HEK293 (cell line): ENCODE data around the gene LARP6.

ENCODE experiments used
- CTCF ChIA-PET: fragments of 350-600 bp; formaldehyde crosslinking; extraction: SDS; loops from one replicate; lab custom pipeline; 2021; ENCODE audit warnings: antibody characterized with exemption; lab: Yijun Ruan, JAX
- POLR2A ChIA-PET: fragments of 300-600 bp; formaldehyde crosslinking; extraction: SDS; loops from one replicate; lab custom pipeline; 2020; ENCODE audit warnings: antibody characterized with exemption, inconsistent platforms; lab: Yijun Ruan, JAX
- H3K27ac ChIP-seq: fragments of 200-500 bp; sonication (Bioruptor generic); 2 replicates; pipeline ENCODE4 v1.5.1; 2014; ENCODE audit warnings: low read depth, low read length, control low read depth, inconsistent platforms; ENCODE audit errors: extremely low read depth
- H3K36me3 ChIP-seq, 2 experiments: fragments of 200-500 bp in 1 of 2; sonication (Bioruptor generic) in 1 of 2; 1 replicate in 1 of 2; 2 replicates in 1 of 2; pipeline ENCODE4 v1.5.1; 2014 to 2017; ENCODE audit warnings: inconsistent platforms in 2 of 2, low read length in 2 of 2; ENCODE audit not compliant: control insufficient read depth in 2 of 2, insufficient read depth in 1 of 2
- H3K4me1 ChIP-seq: fragments of 200-500 bp; sonication (Bioruptor generic); 2 replicates; pipeline ENCODE4 v1.5.1; 2014; ENCODE audit warnings: mild to moderate bottlenecking, low read length, inconsistent platforms; ENCODE audit not compliant: control insufficient read depth, insufficient read depth
- H3K4me3 ChIP-seq: 2 replicates; pipeline ENCODE4 v1.5.1; 2011; ENCODE audit warnings: low read depth, mild to moderate bottlenecking, control low read depth, low read length, moderate library complexity
- H3K9me3 ChIP-seq: fragments of 200-500 bp; sonication (Bioruptor generic); 2 replicates; pipeline ENCODE4 v1.5.1; 2014; ENCODE audit warnings: low read depth, low read length, inconsistent platforms; ENCODE audit not compliant: control insufficient read depth, insufficient read depth
- EGR2 ChIP-seq: fragments of 450-650 bp; formaldehyde crosslinking; IDR thresholded peaks from 2 replicates; pipeline ENCODE4 v1.5.1; 2016; ENCODE audit warnings: low read depth, missing biosample characterization, missing genetic modification characterization
- GLIS1 ChIP-seq: fragments of 450-650 bp; formaldehyde crosslinking; IDR thresholded peaks from 2 replicates; pipeline ENCODE4 v1.5.1; 2016; ENCODE audit warnings: missing biosample characterization, missing genetic modification characterization
- HOXA7 ChIP-seq: sonication (generic); formaldehyde crosslinking; IDR thresholded peaks from 2 replicates; pipeline ENCODE4 v1.8.1; 2022; ENCODE audit warnings: missing genetic modification reagents, borderline replicate concordance
- HOXC10 ChIP-seq: sonication (generic); formaldehyde crosslinking; IDR thresholded peaks from 2 replicates; pipeline ENCODE4 v1.8.1; 2023; ENCODE audit warnings: mild to moderate bottlenecking, missing genetic modification reagents
- HOXD13 ChIP-seq: sonication (generic); formaldehyde crosslinking; IDR thresholded peaks from 2 replicates; pipeline ENCODE4 v1.8.0; 2022; ENCODE audit warnings: missing genetic modification reagents, borderline replicate concordance
- KLF16 ChIP-seq: fragments of 450-650 bp; formaldehyde crosslinking; IDR thresholded peaks from 2 replicates; pipeline ENCODE4 v1.5.1; 2017; ENCODE audit warnings: missing biosample characterization, missing genetic modification characterization
- PRDM1 ChIP-seq: fragments of 450-650 bp; formaldehyde crosslinking; IDR thresholded peaks from 2 replicates; pipeline ENCODE4; 2016; ENCODE audit warnings: missing biosample characterization, missing genetic modification characterization
- SP7 ChIP-seq: fragments of 450-650 bp; formaldehyde crosslinking; IDR thresholded peaks from 2 replicates; pipeline ENCODE4 v1.5.1; 2016; ENCODE audit warnings: missing biosample characterization, missing genetic modification characterization
- ZNF121 ChIP-seq: fragments of 450-650 bp; formaldehyde crosslinking; IDR thresholded peaks from 2 replicates; pipeline ENCODE4 v1.5.1; 2016; ENCODE audit warnings: missing biosample characterization, missing genetic modification characterization
- ZNF132 ChIP-seq: fragments of 450-650 bp; formaldehyde crosslinking; IDR thresholded peaks from 2 replicates; pipeline ENCODE4 v1.5.1; 2017; ENCODE audit warnings: missing biosample characterization, missing genetic modification characterization, borderline replicate concordance
- ZNF138 ChIP-seq: fragments of 450-650 bp; formaldehyde crosslinking; IDR thresholded peaks from 2 replicates; pipeline ENCODE4 v1.5.1; 2016; ENCODE audit warnings: missing biosample characterization, missing genetic modification characterization, borderline replicate concordance
- ZNF16 ChIP-seq: fragments of 450-650 bp; formaldehyde crosslinking; IDR thresholded peaks from 2 replicates; pipeline ENCODE4 v1.5.1; 2016; ENCODE audit warnings: low read depth, missing biosample characterization, missing genetic modification characterization
- ZNF221 ChIP-seq: fragments of 450-650 bp; formaldehyde crosslinking; IDR thresholded peaks from 2 replicates; pipeline ENCODE4 v1.5.1; 2017; ENCODE audit warnings: missing biosample characterization, missing genetic modification characterization, borderline replicate concordance
- ZNF341 ChIP-seq: fragments of 450-650 bp; formaldehyde crosslinking; IDR thresholded peaks from 2 replicates; pipeline ENCODE4; 2016; ENCODE audit warnings: low read depth, missing biosample characterization, missing genetic modification characterization
- ZNF366 ChIP-seq: fragments of 450-650 bp; formaldehyde crosslinking; conservative IDR thresholded peaks from 2 replicates; pipeline ENCODE4 v1.5.1; 2016; ENCODE audit warnings: missing biosample characterization, missing genetic modification characterization
- ZNF433 ChIP-seq: fragments of 450-650 bp; formaldehyde crosslinking; IDR thresholded peaks from 2 replicates; pipeline ENCODE4 v1.5.1; 2016; ENCODE audit warnings: missing biosample characterization, missing genetic modification characterization, low read depth
- ZNF501 ChIP-seq: fragments of 450-650 bp; formaldehyde crosslinking; IDR thresholded peaks from 2 replicates; pipeline ENCODE4 v1.5.1; 2016; ENCODE audit warnings: missing biosample characterization, missing genetic modification characterization
- ZNF560 ChIP-seq: fragments of 450-650 bp; formaldehyde crosslinking; IDR thresholded peaks from 2 replicates; pipeline ENCODE4 v1.5.1; 2017; ENCODE audit warnings: missing biosample characterization, missing genetic modification characterization, borderline replicate concordance
- ZNF600 ChIP-seq: fragments of 450-650 bp; formaldehyde crosslinking; IDR thresholded peaks from 2 replicates; pipeline ENCODE4 v1.5.1; 2016; ENCODE audit warnings: missing biosample characterization, missing genetic modification characterization
- ZNF621 ChIP-seq: fragments of 450-650 bp; formaldehyde crosslinking; IDR thresholded peaks from 2 replicates; pipeline ENCODE4 v1.5.1; 2017; ENCODE audit warnings: missing biosample characterization, missing genetic modification characterization
- ZNF660 ChIP-seq: fragments of 450-650 bp; IDR thresholded peaks from 2 replicates; pipeline ENCODE4 v1.5.1; 2018; ENCODE audit warnings: missing biosample characterization, mild to moderate bottlenecking, missing genetic modification characterization
- ZNF664 ChIP-seq: fragments of 450-650 bp; formaldehyde crosslinking; IDR thresholded peaks from 2 replicates; pipeline ENCODE4 v1.5.1; 2016; ENCODE audit warnings: missing biosample characterization, missing genetic modification characterization
- ZNF701 ChIP-seq: fragments of 450-650 bp; formaldehyde crosslinking; IDR thresholded peaks from 2 replicates; pipeline ENCODE4 v1.5.1; 2016; ENCODE audit warnings: missing biosample characterization, missing genetic modification characterization
- ZNF837 ChIP-seq: fragments of 450-650 bp; formaldehyde crosslinking; IDR thresholded peaks from 2 replicates; pipeline ENCODE4 v1.5.1; 2016; ENCODE audit warnings: missing biosample characterization, missing genetic modification characterization
- TF ChIP-seq, protein P1 (sequence below): fragments of 450-650 bp; formaldehyde crosslinking; IDR thresholded peaks from 2 replicates; pipeline ENCODE4 v1.5.1; 2017; ENCODE audit warnings: missing biosample characterization, missing genetic modification characterization
- TF ChIP-seq, protein P2 (sequence below): fragments of 450-650 bp; formaldehyde crosslinking; IDR thresholded peaks from 2 replicates; pipeline ENCODE4 v1.5.1; 2016; ENCODE audit warnings: missing biosample characterization, missing genetic modification characterization, borderline replicate concordance
- TF ChIP-seq, protein P3 (sequence below): fragments of 450-650 bp; formaldehyde crosslinking; IDR thresholded peaks from 2 replicates; pipeline ENCODE4 v1.5.1; 2017; ENCODE audit warnings: missing biosample characterization, missing genetic modification characterization
- TF ChIP-seq, protein P4 (sequence below): fragments of 450-650 bp; formaldehyde crosslinking; IDR thresholded peaks from 2 replicates; pipeline ENCODE4 v1.5.1; 2016; ENCODE audit warnings: missing biosample characterization, missing genetic modification characterization

LARP6 gene

DNA sequence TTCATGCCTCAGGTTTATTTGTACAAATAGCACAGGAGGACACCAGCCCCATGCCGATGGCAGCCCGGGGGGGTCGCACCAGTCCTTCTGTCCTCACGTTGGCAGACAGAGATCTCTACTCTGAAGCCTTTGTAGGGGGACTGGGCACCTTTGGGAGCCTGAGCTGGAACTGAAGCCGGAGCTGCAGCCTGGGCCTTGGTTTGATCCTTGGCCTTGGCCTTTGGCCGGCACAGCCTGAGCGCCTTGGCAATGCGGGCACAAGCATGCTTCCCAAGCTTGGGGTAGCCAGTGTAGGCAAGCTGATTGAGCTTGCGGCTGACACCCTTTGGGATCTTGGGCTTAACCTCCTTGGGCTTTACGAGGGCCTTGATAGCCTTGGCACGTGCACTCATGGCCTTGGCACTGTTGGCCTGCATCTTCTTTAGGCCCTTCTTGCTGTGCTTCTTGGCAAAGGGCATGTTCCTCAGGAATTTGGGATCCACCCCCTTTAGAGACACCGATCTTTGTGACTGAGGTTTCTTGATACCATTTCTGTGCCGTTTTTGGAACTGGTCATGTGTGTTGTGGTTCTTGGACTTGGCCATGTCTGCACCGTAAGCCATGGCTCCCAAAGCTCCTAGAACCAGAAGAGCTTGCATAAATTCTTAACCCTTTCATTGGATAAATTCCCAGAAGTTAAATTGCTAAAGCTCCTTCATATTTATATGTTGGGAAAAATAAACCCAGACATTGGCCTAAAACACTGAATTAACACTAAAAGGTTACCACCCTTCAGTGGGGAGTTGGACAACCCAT lies 57.2 kb downstream of the LARP6 start:
- POLR2A ChIA-PET: interaction anchor here (0.6 to 0.9 kb wide), 2 partner anchors 10 to 83 kb away, joined by 3 to 4 read pairs; no protein-coding TSS in a partner anchor
- CTCF ChIA-PET: interaction anchor here (1.1 to 1.2 kb wide), 2 partner anchors 15 kb away, joined by 3 to 7 read pairs; no protein-coding TSS in a partner anchor
- H3K36me3 ChIP-seq: no peaks in the 10 kb centered on the region
- TF ChIP-seq, protein P1, sequence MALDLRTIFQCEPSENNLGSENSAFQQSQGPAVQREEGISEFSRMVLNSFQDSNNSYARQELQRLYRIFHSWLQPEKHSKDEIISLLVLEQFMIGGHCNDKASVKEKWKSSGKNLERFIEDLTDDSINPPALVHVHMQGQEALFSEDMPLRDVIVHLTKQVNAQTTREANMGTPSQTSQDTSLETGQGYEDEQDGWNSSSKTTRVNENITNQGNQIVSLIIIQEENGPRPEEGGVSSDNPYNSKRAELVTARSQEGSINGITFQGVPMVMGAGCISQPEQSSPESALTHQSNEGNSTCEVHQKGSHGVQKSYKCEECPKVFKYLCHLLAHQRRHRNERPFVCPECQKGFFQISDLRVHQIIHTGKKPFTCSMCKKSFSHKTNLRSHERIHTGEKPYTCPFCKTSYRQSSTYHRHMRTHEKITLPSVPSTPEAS (tag by site-specific recombination): no peak
- TF ChIP-seq ZNF138 (tag by site-specific recombination): no peak
- TF ChIP-seq ZNF221 (tag by site-specific recombination): no peak
- no peak for TF ChIP-seq ZNF701 (tag by site-specific recombination)
- TF ChIP-seq ZNF664 (tag by site-specific recombination): no peak
- no peak for TF ChIP-seq KLF16 (tag by site-specific recombination)
- TF ChIP-seq ZNF341 (tag by site-specific recombination): no peak
- no peak for TF ChIP-seq ZNF121
- TF ChIP-seq ZNF621: no peak
- TF ChIP-seq HOXA7: no peak
- H3K4me3 ChIP-seq: no peak overlapping the region
- peaks cover 4% of the 10 kb centered on the region; the same call in 1 of the 2 replicates for H3K4me1 ChIP-seq
- no peak overlapping the region for H3K27ac ChIP-seq
- H3K9me3 ChIP-seq: no peaks in the 10 kb centered on the region

DNA sequence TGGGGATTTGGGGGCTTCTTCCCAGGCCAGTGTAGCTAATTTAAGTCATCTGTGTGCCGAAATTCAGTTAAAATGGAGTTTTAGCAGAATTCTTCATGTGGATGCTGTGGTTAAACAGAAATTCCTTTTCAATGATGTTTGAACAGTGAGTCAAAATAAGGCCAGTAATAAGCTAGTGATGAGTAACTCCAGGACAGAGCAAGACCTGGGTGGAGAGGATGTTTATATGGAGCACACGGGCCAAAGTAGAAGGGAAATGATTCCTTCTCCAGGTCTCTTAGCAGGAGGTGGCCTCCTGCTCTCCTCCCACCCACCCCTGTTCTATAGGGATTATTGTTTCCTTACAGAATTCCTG lies 58.7 kb downstream of the LARP6 start:
- Histone ChIP-seq H3K9me3 (no peaks in the 10 kb centered on the region), H3K4me1 (peaks cover 4% of the 10 kb centered on the region; the same call in 1 of the 2 replicates), H3K4me3 (no peak overlapping the region), H3K27ac (0 out of 2 replicates have a peak overlapping the region, but pooled peaks have one; percentile 6), H3K36me3 (no peaks in the 10 kb centered on the region)
- ChIA-PET CTCF (interaction anchor here (1.1 kb wide), 1 partner anchor 17 kb away, joined by 4 read pairs; no protein-coding TSS in a partner anchor), POLR2A (interaction anchor here (0.6 to 1.2 kb wide), 2 partner anchors 32 to 34 kb away, joined by 3 to 4 read pairs; partner anchors contain the start of gene UACA)
- TF ChIP-seq SP7 (tag by site-specific recombination) (peak; percentile 65), EGR2 (0 out of 2 replicates have a peak, but pooled peaks have one; percentile 5), ZNF837 (no peak), ZNF366 (tag by site-specific recombination) (peak; percentile 40; the same call in 1 of the 2 replicates), ZNF600 (tag by site-specific recombination) (peak; percentile 68), ZNF560 (tag by site-specific recombination) (no peak), HOXD13 (CRISPR knock-in tag) (no peak), ZNF660 (tag by site-specific recombination) (no peak; the same call in 1 of the 2 replicates), ZNF501 (no peak), PRDM1 (tag by site-specific recombination) (no peak), ZNF433 (tag by site-specific recombination) (no peak), ZNF16 (tag by site-specific recombination) (no peak), HOXC10 (CRISPR knock-in tag) (no peak), ZNF132 (tag by site-specific recombination) (no peak), GLIS1 (tag by site-specific recombination) (peak; percentile 44)
- TF ChIP-seq, protein P2, sequence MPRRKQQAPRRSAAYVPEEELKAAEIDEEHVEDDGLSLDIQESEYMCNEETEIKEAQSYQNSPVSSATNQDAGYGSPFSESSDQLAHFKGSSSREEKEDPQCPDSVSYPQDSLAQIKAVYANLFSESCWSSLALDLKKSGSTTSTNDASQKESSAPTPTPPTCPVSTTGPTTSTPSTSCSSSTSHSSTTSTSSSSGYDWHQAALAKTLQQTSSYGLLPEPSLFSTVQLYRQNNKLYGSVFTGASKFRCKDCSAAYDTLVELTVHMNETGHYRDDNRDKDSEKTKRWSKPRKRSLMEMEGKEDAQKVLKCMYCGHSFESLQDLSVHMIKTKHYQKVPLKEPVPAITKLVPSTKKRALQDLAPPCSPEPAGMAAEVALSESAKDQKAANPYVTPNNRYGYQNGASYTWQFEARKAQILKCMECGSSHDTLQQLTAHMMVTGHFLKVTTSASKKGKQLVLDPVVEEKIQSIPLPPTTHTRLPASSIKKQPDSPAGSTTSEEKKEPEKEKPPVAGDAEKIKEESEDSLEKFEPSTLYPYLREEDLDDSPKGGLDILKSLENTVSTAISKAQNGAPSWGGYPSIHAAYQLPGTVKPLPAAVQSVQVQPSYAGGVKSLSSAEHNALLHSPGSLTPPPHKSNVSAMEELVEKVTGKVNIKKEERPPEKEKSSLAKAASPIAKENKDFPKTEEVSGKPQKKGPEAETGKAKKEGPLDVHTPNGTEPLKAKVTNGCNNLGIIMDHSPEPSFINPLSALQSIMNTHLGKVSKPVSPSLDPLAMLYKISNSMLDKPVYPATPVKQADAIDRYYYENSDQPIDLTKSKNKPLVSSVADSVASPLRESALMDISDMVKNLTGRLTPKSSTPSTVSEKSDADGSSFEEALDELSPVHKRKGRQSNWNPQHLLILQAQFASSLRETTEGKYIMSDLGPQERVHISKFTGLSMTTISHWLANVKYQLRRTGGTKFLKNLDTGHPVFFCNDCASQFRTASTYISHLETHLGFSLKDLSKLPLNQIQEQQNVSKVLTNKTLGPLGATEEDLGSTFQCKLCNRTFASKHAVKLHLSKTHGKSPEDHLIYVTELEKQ (tag by site-specific recombination): no peak
- TF ChIP-seq, protein P3, sequence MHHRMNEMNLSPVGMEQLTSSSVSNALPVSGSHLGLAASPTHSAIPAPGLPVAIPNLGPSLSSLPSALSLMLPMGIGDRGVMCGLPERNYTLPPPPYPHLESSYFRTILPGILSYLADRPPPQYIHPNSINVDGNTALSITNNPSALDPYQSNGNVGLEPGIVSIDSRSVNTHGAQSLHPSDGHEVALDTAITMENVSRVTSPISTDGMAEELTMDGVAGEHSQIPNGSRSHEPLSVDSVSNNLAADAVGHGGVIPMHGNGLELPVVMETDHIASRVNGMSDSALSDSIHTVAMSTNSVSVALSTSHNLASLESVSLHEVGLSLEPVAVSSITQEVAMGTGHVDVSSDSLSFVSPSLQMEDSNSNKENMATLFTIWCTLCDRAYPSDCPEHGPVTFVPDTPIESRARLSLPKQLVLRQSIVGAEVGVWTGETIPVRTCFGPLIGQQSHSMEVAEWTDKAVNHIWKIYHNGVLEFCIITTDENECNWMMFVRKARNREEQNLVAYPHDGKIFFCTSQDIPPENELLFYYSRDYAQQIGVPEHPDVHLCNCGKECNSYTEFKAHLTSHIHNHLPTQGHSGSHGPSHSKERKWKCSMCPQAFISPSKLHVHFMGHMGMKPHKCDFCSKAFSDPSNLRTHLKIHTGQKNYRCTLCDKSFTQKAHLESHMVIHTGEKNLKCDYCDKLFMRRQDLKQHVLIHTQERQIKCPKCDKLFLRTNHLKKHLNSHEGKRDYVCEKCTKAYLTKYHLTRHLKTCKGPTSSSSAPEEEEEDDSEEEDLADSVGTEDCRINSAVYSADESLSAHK (tag by site-specific recombination): no peak
- TF ChIP-seq, protein P4, sequence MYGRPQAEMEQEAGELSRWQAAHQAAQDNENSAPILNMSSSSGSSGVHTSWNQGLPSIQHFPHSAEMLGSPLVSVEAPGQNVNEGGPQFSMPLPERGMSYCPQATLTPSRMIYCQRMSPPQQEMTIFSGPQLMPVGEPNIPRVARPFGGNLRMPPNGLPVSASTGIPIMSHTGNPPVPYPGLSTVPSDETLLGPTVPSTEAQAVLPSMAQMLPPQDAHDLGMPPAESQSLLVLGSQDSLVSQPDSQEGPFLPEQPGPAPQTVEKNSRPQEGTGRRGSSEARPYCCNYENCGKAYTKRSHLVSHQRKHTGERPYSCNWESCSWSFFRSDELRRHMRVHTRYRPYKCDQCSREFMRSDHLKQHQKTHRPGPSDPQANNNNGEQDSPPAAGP (tag by site-specific recombination): 0 out of 2 replicates have a peak, but pooled peaks have one; percentile 46
